CD4-positive, alpha-beta T cell (primary cell): ENCODE data around the gene GBGT1. TPM values are rescaled to one million over a fixed set of nuclear protein-coding genes. Genes with fewer than 3 reads are reported as not detected.

Source experiments
- ATAC-seq: fragments of 200-7000 bp; cut with Tn5 transposase; one replicate; pipeline ENCODE4 v1.10.0; 2022; ENCODE audit warnings: mild to moderate bottlenecking; ENCODE audit not compliant: poor library complexity
- CTCF ChIA-PET: fragments of 350-600 bp; sonication (Branson Sonifier 250); formaldehyde crosslinking; loops from one replicate; lab custom pipeline; 2021; ENCODE audit warnings: antibody characterized with exemption, inconsistent platforms; lab: Charles Lee
- POLR2A ChIA-PET: fragments of 350-600 bp; sonication (Branson Sonifier 250); formaldehyde crosslinking; loops from one replicate; lab custom pipeline; 2021; ENCODE audit warnings: antibody characterized with exemption, inconsistent platforms; lab: Charles Lee
- DNase-seq, 14 experiments: peaks; one replicate each; pipeline ENCODE4 v3.0.0-alpha.2; 2013 to 2020; ENCODE audit warnings: mixed read lengths in 2 of 14
- H3K27ac ChIP-seq, 2 donors: one replicate each; pipeline versions ENCODE4 v1.5.1 to v1.7.0; 2013; ENCODE audit warnings: low read length in 2 of 2, low read depth in 1 of 2, mild to moderate bottlenecking in 1 of 2
- H3K27me3 ChIP-seq, 2 experiments: 1 replicate in 1 of 2; 2 replicates in 1 of 2; pipeline versions ENCODE4 v1.6.1 to v1.7.0; 2013; ENCODE audit warnings: low read length in 2 of 2, control low read depth in 1 of 2, mild to moderate bottlenecking in 1 of 2, moderate library complexity in 1 of 2; ENCODE audit not compliant: insufficient read depth in 2 of 2, control insufficient read depth in 1 of 2
- H3K36me3 ChIP-seq: one replicate; pipeline ENCODE4 v1.6.1; 2013; ENCODE audit warnings: low read length, control low read depth; ENCODE audit not compliant: insufficient read depth
- H3K4me1 ChIP-seq: one replicate; pipeline ENCODE4 v1.6.1; 2013; ENCODE audit warnings: low read length, control low read depth; ENCODE audit not compliant: insufficient read depth
- H3K4me3 ChIP-seq: one replicate; pipeline ENCODE4 v1.5.1; 2013; ENCODE audit warnings: mild to moderate bottlenecking, low read length, moderate library complexity
- H3K9me3 ChIP-seq, 2 experiments: 1 replicate in 1 of 2; 2 replicates in 1 of 2; pipeline versions ENCODE4 v1.6.1 to v1.7.0; 2013; ENCODE audit warnings: low read length in 2 of 2, mild to moderate bottlenecking in 2 of 2, control low read depth in 1 of 2, moderate library complexity in 1 of 2; ENCODE audit not compliant: control insufficient read depth in 1 of 2, insufficient read depth in 1 of 2
- H3K27ac Mint-ChIP-seq: one replicate; pipeline ENCODE4 v1.8.0; 2020; ENCODE audit warnings: mixed read lengths
- H3K27me3 Mint-ChIP-seq: one replicate; pipeline ENCODE4 v1.8.0; 2021; ENCODE audit warnings: mixed read lengths
- H3K36me3 Mint-ChIP-seq: one replicate; pipeline ENCODE4 v1.8.0; 2021; ENCODE audit warnings: low read depth, mixed read lengths
- H3K4me1 Mint-ChIP-seq: one replicate; pipeline ENCODE4 v1.8.0; 2021; ENCODE audit warnings: low read depth, mixed read lengths
- H3K4me3 Mint-ChIP-seq: one replicate; pipeline ENCODE4 v1.8.0; 2020; ENCODE audit warnings: mild to moderate bottlenecking, mixed read lengths
- H3K9me3 Mint-ChIP-seq: one replicate; pipeline ENCODE4 v1.8.0; 2020; ENCODE audit warnings: mixed read lengths
- CTCF ChIP-seq: fragments of 200-600 bp; IDR thresholded peaks from one replicate; pipeline ENCODE4 v1.8.0; 2022; ENCODE audit warnings: antibody characterized with exemption, mild to moderate bottlenecking
- intact Hi-C, 2 experiments: fragments of 100-400 bp; cut with DNase I in 1 of 2; cut with micrococcal nuclease in 1 of 2; formaldehyde crosslinking; loops; one replicate each; pipeline versions ENCODE4 v1.15.1 to v1.9.0; 2023 to 2025; cut with DNase I, micrococcal nuclease
- total RNA-seq, 174 experiments: library from RNA in 2 of 174; stranded (reverse) in 2 of 174; gene quantifications; one replicate each; pipeline ENCODE4 v1.2.3 and lab custom pipeline; 2021 to 2026

Gene GBGT1
- total RNA-seq, 2 experiments from 2014 or later: 1.3 to 1.8 TPM

- intact Hi-C loops: no loop called here
- Histone ChIP-seq H3K4me3 (no peak overlapping the region), H3K27ac (peak overlapping the region in 1 of 2 donors; percentile 9), H3K4me1 (peaks cover 53% of the 10 kb centered on the region), H3K27me3 (no peaks in the 10 kb centered on the region), H3K36me3 (peaks cover 71% of the 10 kb centered on the region), H3K9me3 (no peaks in the 10 kb centered on the region)
- H3K9me3 Mint-ChIP-seq: no peaks in the 10 kb centered on the region
- H3K27ac Mint-ChIP-seq: peak overlapping the region; percentile 80
- peaks cover 28% of the 10 kb centered on the region for H3K4me1 Mint-ChIP-seq
- no peak for TF ChIP-seq CTCF
- H3K27me3 Mint-ChIP-seq: no peaks in the 10 kb centered on the region
- H3K4me3 Mint-ChIP-seq: no peak overlapping the region
- ChIA-PET POLR2A (interaction anchor here (0.6 to 1.2 kb wide), 2 partner anchors 32 to 66 kb away, joined by 3 read pairs; no protein-coding TSS in a partner anchor), CTCF (interaction anchor here (1.6 to 2.3 kb wide), 2 partner anchors 32 to 90 kb away, joined by 4 to 6 read pairs; no protein-coding TSS in a partner anchor)
- no peak for ATAC-seq
- peaks cover 41% of the 10 kb centered on the region for H3K36me3 Mint-ChIP-seq
- DNase-seq: peak in 1 of 14 experiments; percentile 61
Measured at GRCh38 chr9:133111808-133112662, 51.7 kb downstream of the GBGT1 start.

- H3K27me3 ChIP-seq: no peaks in the 10 kb centered on the region
- no peak for ATAC-seq
- no peaks in the 10 kb centered on the region for H3K9me3 Mint-ChIP-seq
- intact Hi-C loops: no loop called here
- peak overlapping the region; percentile 30 for H3K27ac Mint-ChIP-seq
- no peaks in the 10 kb centered on the region for H3K9me3 ChIP-seq
- no peaks in the 10 kb centered on the region for H3K27me3 Mint-ChIP-seq
- DNase-seq: peak in 1 of 14 experiments; percentile 3
- H3K4me1 Mint-ChIP-seq: peaks cover 20% of the 10 kb centered on the region
- H3K4me1 ChIP-seq: peaks cover 34% of the 10 kb centered on the region
- H3K36me3 ChIP-seq: peaks cover 83% of the 10 kb centered on the region
- H3K27ac ChIP-seq: no peak overlapping the region
- ChIA-PET POLR2A (interaction anchor here (1.5 kb wide), 1 partner anchor 39 kb away, joined by 3 read pairs; no protein-coding TSS in a partner anchor), CTCF (interaction anchor here (1.0 kb wide), 1 partner anchor 34 kb away, joined by 7 read pairs; no protein-coding TSS in a partner anchor)
- no peak for TF ChIP-seq CTCF
- H3K4me3 Mint-ChIP-seq: no peak overlapping the region
- peaks cover 56% of the 10 kb centered on the region for H3K36me3 Mint-ChIP-seq
- H3K4me3 ChIP-seq: no peak overlapping the region
Measured at GRCh38 chr9:133109931-133110650, 53.6 kb downstream of the GBGT1 start.

GRCh38 chr9:133108794-133109641 is 54.7 kb downstream of the GBGT1 start:
- ChIA-PET CTCF (interaction anchor here (0.6 kb wide), 1 partner anchor 52 kb away, joined by 3 read pairs; no protein-coding TSS in a partner anchor), POLR2A (interaction anchor here (1.0 to 1.5 kb wide), 3 partner anchors 36 to 40 kb away, joined by 3 read pairs; no protein-coding TSS in a partner anchor)
- intact Hi-C loops: no loop called here
- Histone ChIP-seq H3K4me1 (peaks cover 23% of the 10 kb centered on the region), H3K36me3 (peaks cover 89% of the 10 kb centered on the region), H3K9me3 (no peaks in the 10 kb centered on the region), H3K27me3 (no peaks in the 10 kb centered on the region), H3K4me3 (no peak overlapping the region), H3K27ac (no peak overlapping the region)
- Mint-ChIP-seq H3K9me3 (no peaks in the 10 kb centered on the region), H3K27ac (peak overlapping the region; percentile 30), H3K27me3 (no peaks in the 10 kb centered on the region), H3K4me3 (no peak overlapping the region), H3K4me1 (peaks cover 9% of the 10 kb centered on the region), H3K36me3 (peaks cover 66% of the 10 kb centered on the region)
- ATAC-seq (no peak), DNase-seq (peak in 1 of 14 experiments; percentile 2)
- no peak for TF ChIP-seq CTCF
